ENCODE data around the gene SLC44A1. TPM values are rescaled to one million over a fixed set of nuclear protein-coding genes. Genes with fewer than 3 reads are reported as not detected.

The SLC44A1 gene
- total and polyA plus RNA-seq, 2 of the 13 experiments (the other 11 are each of a cell fraction or from before 2014, with no cell fraction given): 21.4 to 40.8 TPM

- in situ Hi-C loops (cut with HindIII; ENCODE audit: extremely low pct_ligation_motif_present, low pct_unique_long_range_greater_than_20kb): no loop called here
- ChIA-PET POLR2A (no interaction called here), CTCF (ENCODE audit: low intra/inter-chr PET ratio, low total read pairs) (no interaction called here)
- Histone ChIP-seq H3K27me3 (ENCODE audit: control insufficient read depth in 1 of 2, insufficient read depth in 2 of 2, low read length in 2 of 2) (no peaks in the 10 kb centered on the region), H3K79me2 (ENCODE audit: insufficient read depth, low read length) (peaks cover 26% of the 10 kb centered on the region), H3K36me3 (replicated peaks in 1 of 2; ENCODE audit: control insufficient read depth in 1 of 2, insufficient read depth in 2 of 2, low read length in 2 of 2) (no peaks in the 10 kb centered on the region), H3K27ac (ENCODE audit: extremely low read length, insufficient read depth, low read length) (no peak overlapping the region), H3K4me2 (ENCODE audit: low read depth, low read length) (peak overlapping the region; percentile 75; the same call in 1 of the 2 replicates), H3K4me3 (replicated peaks in 1 of 3; ENCODE audit: insufficient read depth in 1 of 3, low read depth in 2 of 3, low read length in 3 of 3) (no peak overlapping the region), H2AFZ (ENCODE audit: low read length) (no peak overlapping the region), H3K9ac (ENCODE audit: insufficient read depth, low read depth, low read length) (no peak overlapping the region), H4K20me1 (ENCODE audit: insufficient read depth, low read length) (no peaks in the 10 kb centered on the region), H3K9me3 (ENCODE audit: low read length) (no peaks in the 10 kb centered on the region), H3K4me1 (ENCODE audit: insufficient read depth, low read length) (peaks cover 53% of the 10 kb centered on the region)
- no peak for DNase-seq (ENCODE audit: low spot score)
- no peak for FAIRE-seq
- no TSS peak for BruUV-seq (replicated peaks)
- WGBS (ENCODE audit: low lambda C conversion rate): 41% methylated on average over 4 of the region's 4 CpGs
- no peak for ATAC-seq
- intact Hi-C loops (cut with micrococcal nuclease; ENCODE audit: unreplicated experiment): no loop called here
- TF ChIP-seq ZNF580 (CRISPR knock-in tag; IDR thresholded peaks at IDR 0.05; ENCODE audit: borderline replicate concordance, low read depth): no peak
- TF ChIP-seq ZNF451 (CRISPR knock-in tag; IDR thresholded peaks at IDR 0.05): no peak
- no peak for TF ChIP-seq FLYWCH1 (CRISPR knock-in tag; IDR thresholded peaks at IDR 0.05)
- TF ChIP-seq TFAP4 (IDR thresholded peaks at IDR 0.05; ENCODE audit: borderline replicate concordance, low read depth): no peak
- no peak for TF ChIP-seq GTF2F1 (IDR thresholded peaks at IDR 0.05; ENCODE audit: low read length)
- TF ChIP-seq ZNF850 (CRISPR knock-in tag; conservative IDR thresholded peaks at IDR 0.05): no peak
- TF ChIP-seq MTF2 (CRISPR knock-in tag; IDR thresholded peaks at IDR 0.05; ENCODE audit: borderline replicate concordance): no peak
- TF ChIP-seq ZNF331 (CRISPR knock-in tag; IDR thresholded peaks at IDR 0.05): no peak
- no peak for TF ChIP-seq SMAD1 (CRISPR knock-in tag; IDR thresholded peaks at IDR 0.05; ENCODE audit: borderline replicate concordance, low read depth)
These were observed 1.9 kb upstream of the SLC44A1 start for GRCh38 chr9:105242557-105242956.
